ENCODE results near the gene PCDHB11. TPM values are rescaled to one million over a fixed set of nuclear protein-coding genes. Genes with fewer than 3 reads are reported as not detected.
"Not testable (repeated sequence)": the region's sequence is repeated elsewhere in the genome, so short reads cannot be mapped to it uniquely, and the experiment has no call there.

PCDHB11 gene
- total and polyA plus RNA-seq, 4 donors, result 0.08 to 0.33 (median 0.16) TPM

DNA sequence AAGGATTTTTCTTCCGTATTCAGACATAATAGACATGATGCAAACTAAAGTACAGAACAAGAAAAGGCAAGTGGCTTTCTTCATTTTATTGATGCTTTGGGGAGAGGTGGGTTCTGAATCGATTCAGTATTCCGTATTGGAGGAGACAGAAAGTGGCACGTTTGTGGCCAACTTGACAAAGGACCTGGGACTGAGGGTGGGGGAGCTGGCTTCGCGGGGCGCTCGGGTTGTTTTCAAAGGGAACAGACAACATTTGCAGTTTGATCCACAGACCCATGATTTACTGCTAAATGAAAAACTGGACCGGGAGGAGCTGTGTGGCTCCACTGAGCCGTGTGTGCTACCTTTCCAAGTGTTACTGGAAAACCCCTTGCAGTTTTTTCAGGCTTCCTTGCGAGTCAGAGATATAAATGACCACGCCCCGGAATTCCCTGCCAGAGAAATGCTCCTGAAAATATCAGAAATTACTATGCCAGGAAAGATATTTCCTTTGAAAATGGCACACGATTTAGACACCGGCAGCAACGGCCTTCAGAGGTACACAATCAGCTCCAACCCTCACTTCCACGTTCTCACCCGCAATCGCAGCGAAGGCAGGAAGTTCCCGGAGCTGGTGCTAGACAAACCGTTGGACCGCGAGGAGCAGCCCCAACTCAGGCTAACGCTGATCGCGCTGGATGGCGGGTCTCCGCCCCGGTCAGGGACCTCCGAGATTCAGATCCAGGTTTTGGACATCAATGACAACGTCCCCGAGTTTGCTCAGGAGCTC is 49.0 kb upstream of the PCDHB11 start:
- no peak overlapping the region for H3K27ac ChIP-seq (ENCODE audit: low read depth in 1 of 2, low read length in 2 of 2)
- no peaks in the 10 kb centered on the region for H3K4me1 ChIP-seq (ENCODE audit: control insufficient read depth in 4 of 4, insufficient read depth in 4 of 4, low read length in 3 of 4)
- 33% methylated on average over 33 of the region's 33 CpGs for WGBS
- H3K9ac ChIP-seq (ENCODE audit: low read depth in 1 of 2, low read length in 2 of 2), result no peak overlapping the region
- DNase-seq (ENCODE audit: low spot score), result no peak
- peaks cover 14 to 32% (median 18%) of the 10 kb centered on the region in 4 donors for H3K9me3 ChIP-seq (ENCODE audit: control insufficient read depth in 4 of 4, low read length in 3 of 4)
- H3K36me3 ChIP-seq (ENCODE audit: control insufficient read depth in 4 of 4, insufficient read depth in 3 of 4, low read depth in 1 of 4, low read length in 3 of 4), result no peaks in the 10 kb centered on the region
- peaks cover 0 to 6% (median 0%) of the 10 kb centered on the region in 4 donors for H3K27me3 ChIP-seq (ENCODE audit: control insufficient read depth in 4 of 4, insufficient read depth in 4 of 4, low read length in 3 of 4)
- no peak overlapping the region for H3K4me3 ChIP-seq (ENCODE audit: low read depth in 1 of 3, low read length in 3 of 3)
- TF ChIP-seq, protein P1, sequence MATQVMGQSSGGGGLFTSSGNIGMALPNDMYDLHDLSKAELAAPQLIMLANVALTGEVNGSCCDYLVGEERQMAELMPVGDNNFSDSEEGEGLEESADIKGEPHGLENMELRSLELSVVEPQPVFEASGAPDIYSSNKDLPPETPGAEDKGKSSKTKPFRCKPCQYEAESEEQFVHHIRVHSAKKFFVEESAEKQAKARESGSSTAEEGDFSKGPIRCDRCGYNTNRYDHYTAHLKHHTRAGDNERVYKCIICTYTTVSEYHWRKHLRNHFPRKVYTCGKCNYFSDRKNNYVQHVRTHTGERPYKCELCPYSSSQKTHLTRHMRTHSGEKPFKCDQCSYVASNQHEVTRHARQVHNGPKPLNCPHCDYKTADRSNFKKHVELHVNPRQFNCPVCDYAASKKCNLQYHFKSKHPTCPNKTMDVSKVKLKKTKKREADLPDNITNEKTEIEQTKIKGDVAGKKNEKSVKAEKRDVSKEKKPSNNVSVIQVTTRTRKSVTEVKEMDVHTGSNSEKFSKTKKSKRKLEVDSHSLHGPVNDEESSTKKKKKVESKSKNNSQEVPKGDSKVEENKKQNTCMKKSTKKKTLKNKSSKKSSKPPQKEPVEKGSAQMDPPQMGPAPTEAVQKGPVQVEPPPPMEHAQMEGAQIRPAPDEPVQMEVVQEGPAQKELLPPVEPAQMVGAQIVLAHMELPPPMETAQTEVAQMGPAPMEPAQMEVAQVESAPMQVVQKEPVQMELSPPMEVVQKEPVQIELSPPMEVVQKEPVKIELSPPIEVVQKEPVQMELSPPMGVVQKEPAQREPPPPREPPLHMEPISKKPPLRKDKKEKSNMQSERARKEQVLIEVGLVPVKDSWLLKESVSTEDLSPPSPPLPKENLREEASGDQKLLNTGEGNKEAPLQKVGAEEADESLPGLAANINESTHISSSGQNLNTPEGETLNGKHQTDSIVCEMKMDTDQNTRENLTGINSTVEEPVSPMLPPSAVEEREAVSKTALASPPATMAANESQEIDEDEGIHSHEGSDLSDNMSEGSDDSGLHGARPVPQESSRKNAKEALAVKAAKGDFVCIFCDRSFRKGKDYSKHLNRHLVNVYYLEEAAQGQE (IDR thresholded peaks at IDR 0.05), result no peak
- TF ChIP-seq, protein P2, sequence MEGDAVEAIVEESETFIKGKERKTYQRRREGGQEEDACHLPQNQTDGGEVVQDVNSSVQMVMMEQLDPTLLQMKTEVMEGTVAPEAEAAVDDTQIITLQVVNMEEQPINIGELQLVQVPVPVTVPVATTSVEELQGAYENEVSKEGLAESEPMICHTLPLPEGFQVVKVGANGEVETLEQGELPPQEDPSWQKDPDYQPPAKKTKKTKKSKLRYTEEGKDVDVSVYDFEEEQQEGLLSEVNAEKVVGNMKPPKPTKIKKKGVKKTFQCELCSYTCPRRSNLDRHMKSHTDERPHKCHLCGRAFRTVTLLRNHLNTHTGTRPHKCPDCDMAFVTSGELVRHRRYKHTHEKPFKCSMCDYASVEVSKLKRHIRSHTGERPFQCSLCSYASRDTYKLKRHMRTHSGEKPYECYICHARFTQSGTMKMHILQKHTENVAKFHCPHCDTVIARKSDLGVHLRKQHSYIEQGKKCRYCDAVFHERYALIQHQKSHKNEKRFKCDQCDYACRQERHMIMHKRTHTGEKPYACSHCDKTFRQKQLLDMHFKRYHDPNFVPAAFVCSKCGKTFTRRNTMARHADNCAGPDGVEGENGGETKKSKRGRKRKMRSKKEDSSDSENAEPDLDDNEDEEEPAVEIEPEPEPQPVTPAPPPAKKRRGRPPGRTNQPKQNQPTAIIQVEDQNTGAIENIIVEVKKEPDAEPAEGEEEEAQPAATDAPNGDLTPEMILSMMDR (IDR thresholded peaks at IDR 0.05; ENCODE audit: low read depth, low read length, missing input control), result no peak
- TF ChIP-seq TAF1 (conservative IDR thresholded peaks at IDR 0.05) (no peak), FOXA2 (IDR thresholded peaks at IDR 0.05) (no peak), HNF4A (conservative IDR thresholded peaks at IDR 0.05) (no peak), RAD21 (IDR thresholded peaks at IDR 0.05) (no peak), RXRA (IDR thresholded peaks at IDR 0.05) (no peak), HNF4G (IDR thresholded peaks at IDR 0.05) (no peak), YY1 (IDR thresholded peaks at IDR 0.05) (no peak)
- TF ChIP-seq, protein P3, sequence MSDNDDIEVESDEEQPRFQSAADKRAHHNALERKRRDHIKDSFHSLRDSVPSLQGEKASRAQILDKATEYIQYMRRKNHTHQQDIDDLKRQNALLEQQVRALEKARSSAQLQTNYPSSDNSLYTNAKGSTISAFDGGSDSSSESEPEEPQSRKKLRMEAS (IDR thresholded peaks at IDR 0.05), result no peak

DNA sequence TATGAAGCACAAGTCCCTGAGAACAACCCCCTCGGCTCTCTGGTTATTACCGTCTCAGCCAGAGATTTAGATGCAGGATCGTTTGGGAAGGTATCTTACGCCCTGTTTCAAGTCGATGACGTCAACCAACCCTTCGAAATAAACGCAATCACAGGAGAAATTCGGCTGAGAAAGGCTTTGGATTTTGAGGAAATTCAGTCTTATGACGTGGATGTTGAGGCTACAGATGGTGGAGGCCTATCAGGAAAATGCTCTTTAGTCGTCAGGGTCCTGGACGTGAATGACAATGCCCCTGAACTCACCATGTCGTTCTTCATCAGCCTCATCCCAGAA is 48.5 kb upstream of the PCDHB11 start:
- Histone ChIP-seq H3K4me1 (ENCODE audit: control insufficient read depth in 4 of 4, insufficient read depth in 4 of 4, low read length in 3 of 4) (no peaks in the 10 kb centered on the region), H3K36me3 (ENCODE audit: control insufficient read depth in 4 of 4, insufficient read depth in 3 of 4, low read depth in 1 of 4, low read length in 3 of 4) (no peaks in the 10 kb centered on the region), H3K27ac (ENCODE audit: low read depth in 1 of 2, low read length in 2 of 2) (no peak overlapping the region), H3K27me3 (ENCODE audit: control insufficient read depth in 4 of 4, insufficient read depth in 4 of 4, low read length in 3 of 4) (peaks cover 0 to 6% (median 0%) of the 10 kb centered on the region in 4 donors), H3K4me3 (ENCODE audit: low read depth in 1 of 3, low read length in 3 of 3) (no peak overlapping the region), H3K9me3 (ENCODE audit: control insufficient read depth in 4 of 4, low read length in 3 of 4) (peaks cover 16 to 38% (median 22%) of the 10 kb centered on the region in 4 donors), H3K9ac (ENCODE audit: low read depth in 1 of 2, low read length in 2 of 2) (no peak overlapping the region)
- no peak for TF ChIP-seq JUND (IDR thresholded peaks at IDR 0.05)
- TF ChIP-seq, protein P4, sequence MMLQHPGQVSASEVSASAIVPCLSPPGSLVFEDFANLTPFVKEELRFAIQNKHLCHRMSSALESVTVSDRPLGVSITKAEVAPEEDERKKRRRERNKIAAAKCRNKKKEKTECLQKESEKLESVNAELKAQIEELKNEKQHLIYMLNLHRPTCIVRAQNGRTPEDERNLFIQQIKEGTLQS (IDR thresholded peaks at IDR 0.05), result no peak
- TF ChIP-seq FOXA1 (IDR thresholded peaks at IDR 0.05), result no peak
- TF ChIP-seq, protein P3 (IDR thresholded peaks at IDR 0.05), result no peak
- DNase-seq (ENCODE audit: low spot score), result no peak
- WGBS, result 28% methylated on average over 13 of the region's 13 CpGs

DNA sequence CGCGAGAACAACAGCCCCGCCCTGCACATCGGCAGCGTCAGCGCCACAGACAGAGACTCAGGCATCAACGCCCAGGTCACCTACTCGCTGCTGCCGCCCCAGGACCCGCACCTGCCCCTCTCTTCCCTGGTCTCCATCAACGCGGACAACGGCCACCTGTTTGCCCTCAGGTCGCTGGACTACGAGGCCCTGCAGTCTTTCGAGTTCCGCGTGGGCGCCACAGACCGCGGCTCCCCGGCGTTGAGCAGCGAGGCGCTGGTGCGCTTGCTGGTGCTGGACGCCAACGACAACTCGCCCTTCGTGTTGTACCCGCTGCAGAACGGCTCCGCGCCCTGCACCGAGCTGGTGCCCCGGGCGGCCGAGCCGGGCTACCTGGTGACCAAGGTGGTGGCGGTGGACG is 47.8 kb upstream of the PCDHB11 start:
- 33% methylated on average over 39 of the region's 41 CpGs for WGBS
- peaks cover 16 to 44% (median 26%) of the 10 kb centered on the region in 4 donors for H3K9me3 ChIP-seq (ENCODE audit: control insufficient read depth in 4 of 4, low read length in 3 of 4)
- H3K9ac ChIP-seq (ENCODE audit: low read depth in 1 of 2, low read length in 2 of 2); DNase-seq (ENCODE audit: low spot score); H3K4me3 ChIP-seq (ENCODE audit: low read depth in 1 of 3, low read length in 3 of 3); H3K36me3 ChIP-seq (ENCODE audit: control insufficient read depth in 4 of 4, insufficient read depth in 3 of 4, low read depth in 1 of 4, low read length in 3 of 4); H3K4me1 ChIP-seq (ENCODE audit: control insufficient read depth in 4 of 4, insufficient read depth in 4 of 4, low read length in 3 of 4); H3K27ac ChIP-seq (ENCODE audit: low read depth in 1 of 2, low read length in 2 of 2); H3K27me3 ChIP-seq (ENCODE audit: control insufficient read depth in 4 of 4, insufficient read depth in 4 of 4, low read length in 3 of 4): not testable (repeated sequence)

DNA sequence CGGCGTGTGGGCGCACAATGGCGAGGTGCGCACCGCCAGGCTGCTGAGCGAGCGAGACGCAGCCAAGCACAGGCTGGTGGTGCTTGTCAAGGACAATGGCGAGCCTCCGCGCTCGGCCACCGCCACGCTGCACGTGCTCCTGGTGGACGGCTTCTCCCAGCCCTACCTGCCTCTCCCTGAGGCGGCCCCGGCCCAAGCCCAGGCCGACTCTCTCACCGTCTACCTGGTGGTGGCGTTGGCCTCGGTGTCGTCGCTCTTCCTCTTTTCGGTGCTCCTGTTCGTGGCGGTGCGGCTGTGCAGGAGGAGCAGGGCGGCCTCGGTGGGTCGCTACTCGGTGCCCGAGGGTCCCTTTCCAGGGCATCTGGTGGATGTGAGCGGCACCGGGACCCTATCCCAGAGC is 47.3 kb upstream of the PCDHB11 start:
- H3K4me1 ChIP-seq (ENCODE audit: control insufficient read depth in 4 of 4, insufficient read depth in 4 of 4, low read length in 3 of 4); H3K27me3 ChIP-seq (ENCODE audit: control insufficient read depth in 4 of 4, insufficient read depth in 4 of 4, low read length in 3 of 4); H3K9ac ChIP-seq (ENCODE audit: low read depth in 1 of 2, low read length in 2 of 2); DNase-seq (ENCODE audit: low spot score); H3K36me3 ChIP-seq (ENCODE audit: control insufficient read depth in 4 of 4, insufficient read depth in 3 of 4, low read depth in 1 of 4, low read length in 3 of 4); H3K27ac ChIP-seq (ENCODE audit: low read depth in 1 of 2, low read length in 2 of 2); H3K4me3 ChIP-seq (ENCODE audit: low read depth in 1 of 3, low read length in 3 of 3): not testable (repeated sequence)
- WGBS, result 27% methylated on average over 36 of the region's 36 CpGs
- peaks cover 16 to 48% (median 28%) of the 10 kb centered on the region in 4 donors for H3K9me3 ChIP-seq (ENCODE audit: control insufficient read depth in 4 of 4, low read length in 3 of 4)
